Measurements from ENCODE around the gene GNA12. TPM values are rescaled to one million over a fixed set of nuclear protein-coding genes. Genes with fewer than 3 reads are reported as not detected.

GNA12 gene
- total RNA-seq, 2 experiments from 2014 or later: 14.4 to 18.6 TPM

GRCh38 chr7:2825559-2826227, 18.4 kb downstream of the GNA12 start:
- H3K36me3 Mint-ChIP-seq: no peaks in the 10 kb centered on the region
- CTCF ChIA-PET: interaction anchor here (1.4 kb wide), 1 partner anchor 39 kb away, joined by 3 read pairs; no protein-coding TSS in a partner anchor

DNA sequence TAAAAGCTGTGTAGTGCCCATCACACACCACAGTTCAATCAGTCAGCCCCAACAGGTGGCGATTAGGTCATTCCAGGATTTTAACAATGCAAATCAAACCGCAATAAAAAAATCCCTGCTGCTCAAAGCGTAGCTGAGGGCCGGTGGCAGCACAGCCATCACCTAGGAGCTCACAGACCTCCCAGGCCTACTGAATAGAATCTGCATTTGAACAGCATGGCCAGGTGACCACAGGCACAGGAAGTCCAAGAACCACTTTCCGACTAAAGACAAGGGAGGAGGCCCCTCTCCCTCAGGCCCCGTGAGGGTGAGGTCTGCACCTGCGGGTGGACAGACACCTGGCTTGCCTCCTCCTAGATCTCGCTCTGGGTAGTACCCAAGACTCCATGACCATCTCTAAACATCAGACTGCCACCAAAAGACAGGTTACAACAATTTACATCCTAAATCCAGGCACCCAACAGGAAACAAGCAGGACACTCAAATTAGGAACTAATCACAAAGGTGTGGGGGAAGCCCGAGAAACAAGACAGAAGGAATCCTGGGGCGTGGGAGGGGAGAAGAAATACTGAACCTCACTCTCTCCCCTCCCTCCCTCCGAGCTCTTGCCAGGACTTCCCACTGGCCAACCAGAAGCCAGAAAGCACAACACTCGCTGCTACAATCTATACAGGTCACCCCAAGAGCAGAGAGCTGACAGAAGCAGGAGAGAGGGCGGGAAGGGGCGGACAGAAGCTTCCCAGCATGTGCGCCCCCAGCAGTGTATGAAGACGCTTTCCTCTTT, 19.2 kb downstream of the GNA12 start:
- peaks cover 2% of the 10 kb centered on the region for H3K27me3 Mint-ChIP-seq
- H3K27ac Mint-ChIP-seq: no peak overlapping the region
- H3K36me3 Mint-ChIP-seq: no peaks in the 10 kb centered on the region
- DNase-seq (no peak), ATAC-seq (no peak)
- H3K4me1 Mint-ChIP-seq: peaks cover 17% of the 10 kb centered on the region
- H3K4me3 Mint-ChIP-seq: no peak overlapping the region
- H3K9me3 Mint-ChIP-seq (ENCODE audit: low read depth): no peaks in the 10 kb centered on the region
- CTCF ChIA-PET: interaction anchor here (1.4 kb wide), 1 partner anchor 40 kb away, joined by 3 read pairs; no protein-coding TSS in a partner anchor

More at GRCh38 chr7:2825559-2826227, 18.4 kb downstream of the GNA12 start:
- Mint-ChIP-seq H3K27me3 (peaks cover 2% of the 10 kb centered on the region), H3K27ac (no peak overlapping the region), H3K9me3 (ENCODE audit: low read depth) (no peaks in the 10 kb centered on the region), H3K4me1 (peaks cover 17% of the 10 kb centered on the region), H3K4me3 (no peak overlapping the region)
- no peak for DNase-seq
- ATAC-seq: no peak

DNA sequence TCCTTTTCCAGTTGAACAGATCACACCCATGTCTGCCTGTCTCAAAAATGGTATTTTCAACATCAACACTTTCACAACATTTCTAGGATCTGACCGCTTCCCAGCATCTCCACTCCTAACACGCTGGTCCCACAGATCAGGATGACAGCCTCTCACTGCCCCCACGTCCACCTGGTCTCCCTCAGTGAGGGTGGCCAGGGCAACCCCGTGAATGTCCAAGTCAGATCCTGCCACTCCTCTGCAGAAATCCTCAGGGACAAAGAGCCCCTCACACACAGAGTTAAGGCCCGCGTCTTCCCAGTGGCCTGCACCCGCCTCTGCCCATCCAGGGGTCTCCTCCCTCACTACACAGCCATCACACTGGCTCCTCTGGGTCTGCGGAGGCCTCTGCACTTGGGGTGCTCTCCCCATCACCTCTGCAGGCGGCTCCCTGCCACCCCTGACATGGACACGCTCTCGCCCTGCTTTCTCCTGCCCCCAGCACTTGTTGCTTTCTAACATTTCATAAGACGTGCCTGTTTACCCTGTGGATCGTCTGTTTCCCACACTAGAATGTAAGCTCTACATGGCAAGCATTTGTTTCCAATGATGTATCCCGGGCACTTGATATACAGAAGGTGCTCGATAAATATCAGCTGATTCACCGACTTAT, 20.0 kb downstream of the GNA12 start:
- CTCF ChIA-PET: interaction anchor here (1.4 kb wide), 1 partner anchor 40 kb away, joined by 3 read pairs; no protein-coding TSS in a partner anchor
- H3K27ac Mint-ChIP-seq: no peak overlapping the region
- peaks cover 25% of the 10 kb centered on the region for H3K4me1 Mint-ChIP-seq
- H3K36me3 Mint-ChIP-seq: no peaks in the 10 kb centered on the region
- no peaks in the 10 kb centered on the region for H3K9me3 Mint-ChIP-seq (ENCODE audit: low read depth)
- H3K4me3 Mint-ChIP-seq: no peak overlapping the region
- ATAC-seq (no peak), DNase-seq (no peak)
- peaks cover 2% of the 10 kb centered on the region for H3K27me3 Mint-ChIP-seq

DNA sequence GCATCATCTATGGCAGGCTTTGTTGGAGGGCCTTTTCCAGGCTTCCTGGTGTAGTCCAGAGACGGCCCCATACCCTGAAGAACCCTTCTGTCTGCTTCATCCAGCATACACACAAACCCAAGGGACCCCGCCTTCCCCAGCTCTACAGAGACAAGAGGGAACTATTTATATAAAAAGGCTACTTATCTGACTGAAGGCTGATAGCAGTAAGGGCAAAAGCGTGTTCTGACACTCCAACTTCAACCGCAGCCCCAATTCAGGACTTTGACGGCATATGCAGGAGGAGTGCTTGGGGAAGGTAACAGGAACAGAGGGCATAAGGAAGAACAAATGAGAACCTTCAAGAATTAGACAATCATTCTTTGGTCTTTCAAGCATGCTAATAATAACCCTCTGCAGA, 21.0 kb downstream of the GNA12 start:
- no peaks in the 10 kb centered on the region for H3K9me3 Mint-ChIP-seq (ENCODE audit: low read depth)
- CTCF ChIA-PET: no interaction called here
- H3K27me3 Mint-ChIP-seq: peaks cover 2% of the 10 kb centered on the region
- no peak overlapping the region for H3K4me3 Mint-ChIP-seq
- H3K27ac Mint-ChIP-seq: no peak overlapping the region
- ATAC-seq (no peak), DNase-seq (no peak)
- H3K4me1 Mint-ChIP-seq: peaks cover 29% of the 10 kb centered on the region
- H3K36me3 Mint-ChIP-seq: no peaks in the 10 kb centered on the region

DNA sequence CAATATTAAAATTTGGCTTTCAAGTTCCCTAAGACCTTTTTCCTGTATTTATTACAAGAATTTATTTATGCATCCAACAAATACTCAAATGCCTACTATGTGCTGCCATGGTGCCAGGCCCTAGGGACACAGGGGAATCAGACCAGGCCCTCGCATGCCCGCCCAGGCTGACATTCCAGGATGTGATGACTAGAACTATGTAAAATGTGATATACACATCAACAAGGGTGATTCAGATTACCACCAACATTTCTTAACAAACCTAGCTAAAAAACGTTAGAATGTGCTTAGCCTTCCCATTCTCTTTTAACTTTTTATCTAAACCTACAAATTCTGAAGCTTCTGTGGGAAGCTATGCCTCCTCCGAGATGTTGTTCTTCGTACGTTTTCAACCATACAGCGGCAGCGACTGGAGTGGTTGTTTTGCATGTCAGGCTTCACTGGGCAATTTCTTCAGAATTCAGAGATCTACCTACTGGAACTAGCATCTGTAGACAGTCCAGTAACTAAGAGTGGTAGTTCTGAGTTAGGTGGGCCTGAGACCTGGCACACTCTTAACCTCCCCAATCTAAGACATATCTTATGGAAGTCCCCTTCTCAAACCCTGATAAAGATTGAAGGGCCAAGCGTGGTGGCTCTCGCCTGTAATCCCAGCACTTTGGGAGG, 22.1 kb downstream of the GNA12 start:
- Mint-ChIP-seq H3K4me1 (peaks cover 29% of the 10 kb centered on the region), H3K27me3 (peaks cover 2% of the 10 kb centered on the region), H3K4me3 (no peak overlapping the region), H3K9me3 (ENCODE audit: low read depth) (no peaks in the 10 kb centered on the region), H3K36me3 (no peaks in the 10 kb centered on the region), H3K27ac (no peak overlapping the region)
- DNase-seq (no peak), ATAC-seq (no peak)
- CTCF ChIA-PET: interaction anchor here (0.6 kb wide), 1 partner anchor 8 kb away, joined by 3 read pairs; no protein-coding TSS in a partner anchor

- Mint-ChIP-seq H3K9me3 (ENCODE audit: low read depth) (no peaks in the 10 kb centered on the region), H3K27me3 (peaks cover 2% of the 10 kb centered on the region), H3K4me1 (peaks cover 29% of the 10 kb centered on the region), H3K36me3 (no peaks in the 10 kb centered on the region), H3K27ac (no peak overlapping the region), H3K4me3 (no peak overlapping the region)
- ATAC-seq (no peak), DNase-seq (no peak)
- CTCF ChIA-PET: interaction anchor here (0.6 kb wide), 1 partner anchor 8 kb away, joined by 3 read pairs; no protein-coding TSS in a partner anchor
Measured at GRCh38 chr7:2821161-2821841, 22.8 kb downstream of the GNA12 start.

- no peak overlapping the region for H3K27ac Mint-ChIP-seq
- H3K27me3 Mint-ChIP-seq: peaks cover 2% of the 10 kb centered on the region
- no peaks in the 10 kb centered on the region for H3K9me3 Mint-ChIP-seq (ENCODE audit: low read depth)
- CTCF ChIA-PET: no interaction called here
- H3K36me3 Mint-ChIP-seq: no peaks in the 10 kb centered on the region
- H3K4me1 Mint-ChIP-seq: peaks cover 29% of the 10 kb centered on the region
- DNase-seq: no peak
- no peak overlapping the region for H3K4me3 Mint-ChIP-seq
- ATAC-seq: no peak
Measured at GRCh38 chr7:2820508-2820934, 23.6 kb downstream of the GNA12 start.

DNA sequence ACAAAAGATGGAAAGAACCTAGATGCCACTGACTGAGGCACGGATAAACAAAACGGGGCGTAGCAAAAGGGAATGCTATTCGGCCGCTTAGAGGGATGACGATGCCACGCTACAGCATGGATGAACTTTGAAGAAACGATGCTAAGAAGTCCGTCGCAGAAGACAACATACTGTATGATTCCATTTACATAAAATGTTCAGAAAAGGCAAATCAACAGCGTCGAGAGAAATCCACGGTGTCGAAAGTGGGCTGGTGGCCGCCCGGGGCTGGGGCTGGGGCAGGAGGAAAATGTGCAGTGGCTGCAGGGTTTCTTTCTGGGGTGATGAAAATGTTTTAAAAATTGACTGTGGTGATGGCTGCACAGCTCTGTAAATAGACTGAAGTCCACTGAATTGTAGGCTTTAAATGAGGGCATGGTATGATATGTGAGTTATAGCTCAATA, 24.1 kb downstream of the GNA12 start:
- H3K9me3 Mint-ChIP-seq (ENCODE audit: low read depth): no peaks in the 10 kb centered on the region
- CTCF ChIA-PET: no interaction called here

GRCh38 chr7:2819161-2819953, 24.8 kb downstream of the GNA12 start:
- Mint-ChIP-seq H3K4me1 (peaks cover 21% of the 10 kb centered on the region), H3K9me3 (ENCODE audit: low read depth) (no peaks in the 10 kb centered on the region), H3K36me3 (no peaks in the 10 kb centered on the region), H3K27ac (no peak overlapping the region), H3K27me3 (peaks cover 2% of the 10 kb centered on the region), H3K4me3 (no peak overlapping the region)
- no peak for ATAC-seq
- CTCF ChIA-PET: no interaction called here
- no peak for DNase-seq

More for the DNA sequence above, 24.1 kb downstream of the GNA12 start:
- Mint-ChIP-seq H3K36me3 (no peaks in the 10 kb centered on the region), H3K4me1 (peaks cover 26% of the 10 kb centered on the region), H3K27me3 (peaks cover 2% of the 10 kb centered on the region), H3K4me3 (no peak overlapping the region), H3K27ac (no peak overlapping the region)
- DNase-seq: no peak
- no peak for ATAC-seq

DNA sequence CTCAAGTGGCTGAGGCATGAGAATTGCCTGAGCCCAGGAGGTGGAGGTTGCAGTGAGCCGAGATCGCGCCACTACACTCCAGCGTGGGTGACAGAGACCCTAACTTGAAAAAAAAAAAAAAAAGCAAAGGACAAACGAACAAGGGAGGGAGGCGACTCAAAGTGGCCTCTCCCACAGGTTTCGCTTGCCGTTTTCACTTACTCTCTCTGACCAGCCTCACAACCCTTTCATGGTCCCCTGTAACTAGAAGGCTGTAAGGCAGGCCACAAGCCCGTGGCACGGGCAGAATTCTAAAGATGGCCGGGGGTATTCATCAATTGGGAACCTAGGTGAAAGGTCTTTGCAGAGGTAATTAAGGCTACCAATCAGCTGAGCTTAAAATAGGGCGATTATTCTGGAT, 25.5 kb downstream of the GNA12 start:
- Mint-ChIP-seq H3K4me1 (peaks cover 19% of the 10 kb centered on the region), H3K36me3 (no peaks in the 10 kb centered on the region), H3K9me3 (ENCODE audit: low read depth) (no peaks in the 10 kb centered on the region), H3K27ac (no peak overlapping the region), H3K27me3 (peaks cover 2% of the 10 kb centered on the region), H3K4me3 (no peak overlapping the region)
- ATAC-seq: no peak
- CTCF ChIA-PET: no interaction called here
- DNase-seq: no peak

DNA sequence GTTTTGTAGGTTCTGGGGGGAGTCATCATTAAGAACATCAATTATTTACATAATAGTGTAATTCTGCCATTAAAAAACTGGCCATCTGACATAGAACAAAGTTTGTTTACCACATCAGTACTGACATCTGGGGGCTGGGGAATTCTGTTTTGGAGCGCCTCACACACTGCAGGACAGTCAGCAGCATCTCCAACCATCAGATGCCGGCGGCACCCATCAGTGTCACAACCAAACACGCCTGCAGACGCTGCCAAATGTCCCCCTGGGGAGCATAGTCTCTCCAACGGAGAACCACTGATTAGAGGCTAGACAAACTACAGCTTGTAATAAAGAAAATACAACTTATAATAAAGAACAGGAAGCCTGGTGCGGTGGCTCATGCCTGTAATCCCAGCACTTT, 26.0 kb downstream of the GNA12 start:
- CTCF ChIA-PET: interaction anchor here (1.4 kb wide), 1 partner anchor 19 kb away, joined by 4 read pairs; no protein-coding TSS in a partner anchor
- H3K27ac Mint-ChIP-seq: no peak overlapping the region
- H3K36me3 Mint-ChIP-seq: no peaks in the 10 kb centered on the region
- H3K27me3 Mint-ChIP-seq: no peaks in the 10 kb centered on the region
- H3K4me3 Mint-ChIP-seq: no peak overlapping the region
- no peak for DNase-seq
- H3K9me3 Mint-ChIP-seq (ENCODE audit: low read depth): no peaks in the 10 kb centered on the region
- peaks cover 19% of the 10 kb centered on the region for H3K4me1 Mint-ChIP-seq
- no peak for ATAC-seq

DNA sequence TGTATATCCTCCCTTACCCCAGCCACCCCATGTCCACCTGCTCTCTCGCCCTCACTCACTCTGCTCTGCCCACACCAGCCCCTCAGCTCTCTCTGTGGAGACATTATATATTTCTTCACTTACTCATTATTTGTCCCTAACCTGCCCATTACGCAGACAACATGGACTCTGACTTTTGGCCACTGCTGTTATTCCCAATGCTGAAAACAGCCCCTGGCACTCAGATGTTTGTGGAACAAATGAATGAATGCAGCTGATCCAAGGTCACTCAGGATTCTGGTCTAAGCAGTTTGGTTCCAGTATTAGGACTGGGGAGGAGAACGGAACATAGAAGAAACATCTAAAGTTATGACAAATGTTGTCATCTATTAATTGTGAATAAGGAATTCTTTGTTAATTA, 26.7 kb downstream of the GNA12 start:
- no peak for DNase-seq
- Mint-ChIP-seq H3K9me3 (ENCODE audit: low read depth) (no peaks in the 10 kb centered on the region), H3K4me3 (no peak overlapping the region), H3K27me3 (no peaks in the 10 kb centered on the region), H3K27ac (no peak overlapping the region), H3K36me3 (no peaks in the 10 kb centered on the region), H3K4me1 (peaks cover 19% of the 10 kb centered on the region)
- no peak for ATAC-seq
- CTCF ChIA-PET: interaction anchor here (1.4 kb wide), 1 partner anchor 18 kb away, joined by 4 read pairs; no protein-coding TSS in a partner anchor

All from activated CD8-positive, alpha-beta memory T cell treated with anti-CD3 and anti-CD28 coated beads, Interleukin-2, amount 10 ng/mL, durations not matched to agents 7 days and 5 days (primary cell).